A204.1 (cell line): ENCODE measurements around the gene FIBCD1.
"Not testable (repeated sequence)": the region's sequence is repeated elsewhere in the genome, so short reads cannot be mapped to it uniquely, and the experiment has no call there.

Experiments
- FAIRE-seq: peaks from 2 replicates; lab custom pipeline; 2012; peaks lifted over from hg19 to GRCh38; lab: Jason Lieb, UNC

The FIBCD1 gene

GRCh38 chr9:130921300-130921988, 17.6 kb downstream of the FIBCD1 start:
- FAIRE-seq, result no peak

- FAIRE-seq, result no peak
Observed at GRCh38 chr9:130920762-130921299, 18.2 kb downstream of the FIBCD1 start.

- FAIRE-seq, result no peak
Observed at GRCh38 chr9:130920233-130920632, 18.8 kb downstream of the FIBCD1 start.

- no peak for FAIRE-seq
Observed at GRCh38 chr9:130919559-130920145, 19.4 kb downstream of the FIBCD1 start.

GRCh38 chr9:130918826-130919558, 20.1 kb downstream of the FIBCD1 start:
- no peak for FAIRE-seq

GRCh38 chr9:130918101-130918825, 20.8 kb downstream of the FIBCD1 start:
- FAIRE-seq, result no peak

GRCh38 chr9:130917168-130917960, 21.7 kb downstream of the FIBCD1 start:
- FAIRE-seq, result no peak

GRCh38 chr9:130915096-130915447, 24.0 kb downstream of the FIBCD1 start:
- no peak for FAIRE-seq

- no peak for FAIRE-seq
Observed at GRCh38 chr9:130914417-130915095, 24.5 kb downstream of the FIBCD1 start.

GRCh38 chr9:130913599-130914416, 25.2 kb downstream of the FIBCD1 start:
- FAIRE-seq, result no peak

GRCh38 chr9:130912932-130913598, 26.0 kb downstream of the FIBCD1 start:
- no peak for FAIRE-seq

- no peak for FAIRE-seq
Observed at GRCh38 chr9:130911254-130912049, 27.6 kb downstream of the FIBCD1 start.

GRCh38 chr9:130910670-130911069, 28.4 kb downstream of the FIBCD1 start:
- not testable (repeated sequence) for FAIRE-seq

GRCh38 chr9:130910041-130910440, 29.0 kb downstream of the FIBCD1 start:
- not testable (repeated sequence) for FAIRE-seq

- no peak for FAIRE-seq
Observed at GRCh38 chr9:130908878-130909355, 30.1 kb downstream of the FIBCD1 start.

GRCh38 chr9:130908146-130908877, 30.7 kb downstream of the FIBCD1 start:
- no peak for FAIRE-seq

GRCh38 chr9:130906735-130907416, 32.2 kb downstream of the FIBCD1 start:
- no peak for FAIRE-seq
